CD4-positive, alpha-beta memory T cell (primary cell): Measurements from ENCODE around the gene CAMK2G. TPM values are rescaled to one million over a fixed set of nuclear protein-coding genes. Genes with fewer than 3 reads are reported as not detected.
A peak's percentile ranks its signal among the peaks of the same experiment; 100 is the strongest.

Experiments used
- CTCF ChIA-PET: fragments of 350-600 bp; sonication (Branson Sonifier 250); formaldehyde crosslinking; loops from one replicate; lab custom pipeline; 2021; ENCODE audit warnings: inconsistent platforms; ENCODE audit not compliant: partially characterized antibody; lab: Charles Lee
- POLR2A ChIA-PET: fragments of 350-600 bp; sonication (Branson Sonifier 250); formaldehyde crosslinking; loops from one replicate; lab custom pipeline; 2021; ENCODE audit not compliant: partially characterized antibody; lab: Charles Lee
- DNase-seq, 5 donors: peaks; one replicate each; pipeline versions ENCODE4 v3.0.0 to v3.0.0-alpha.2; 2020 to 2022; ENCODE audit warnings: mixed read lengths in 1 of 5
- H3K27ac ChIP-seq: one replicate; pipeline ENCODE4 v1.7.0; 2013; ENCODE audit warnings: low read depth, low read length
- H3K27me3 ChIP-seq: 2 replicates; pipeline ENCODE4 v1.7.0; 2013; ENCODE audit warnings: mild to moderate bottlenecking, low read length, moderate library complexity; ENCODE audit not compliant: insufficient read depth
- H3K36me3 ChIP-seq: 2 replicates; pipeline ENCODE4 v1.7.0; 2013; ENCODE audit warnings: mild to moderate bottlenecking, low read length, moderate library complexity; ENCODE audit not compliant: insufficient read depth
- H3K4me1 ChIP-seq: 2 replicates; pipeline ENCODE4 v1.7.0; 2013; ENCODE audit warnings: mild to moderate bottlenecking, low read length, moderate library complexity; ENCODE audit not compliant: insufficient read depth
- H3K4me3 ChIP-seq, 2 donors: one replicate each; pipeline ENCODE4 v1.7.0; 2013; ENCODE audit warnings: low read length in 2 of 2, mild to moderate bottlenecking in 1 of 2
- H3K9me3 ChIP-seq, 2 donors: one replicate each; pipeline ENCODE4 v1.7.0; 2013; ENCODE audit warnings: low read length in 2 of 2, control low read depth in 1 of 2; ENCODE audit not compliant: control insufficient read depth in 1 of 2
- H3K27ac Mint-ChIP-seq, 7 donors: one replicate each; pipeline ENCODE4 v1.8.0; 2020 to 2021; ENCODE audit warnings: mixed read lengths in 7 of 7, mild to moderate bottlenecking in 6 of 7, inconsistent platforms in 3 of 7, moderate library complexity in 3 of 7
- H3K27me3 Mint-ChIP-seq, 2 donors: one replicate each; pipeline ENCODE4 v1.8.0; 2020 to 2021; ENCODE audit warnings: mixed read lengths in 2 of 2
- H3K36me3 Mint-ChIP-seq, 2 donors: one replicate each; pipeline ENCODE4 v1.8.0; 2020 to 2021; ENCODE audit warnings: mixed read lengths in 2 of 2, inconsistent platforms in 1 of 2, mild to moderate bottlenecking in 1 of 2
- H3K4me1 Mint-ChIP-seq, 4 donors: one replicate each; pipeline ENCODE4 v1.8.0; 2020 to 2021; ENCODE audit warnings: mixed read lengths in 4 of 4, mild to moderate bottlenecking in 1 of 4
- H3K4me3 Mint-ChIP-seq, 8 donors: one replicate each; pipeline ENCODE4 v1.8.0; 2020 to 2021; ENCODE audit warnings: mixed read lengths in 8 of 8, mild to moderate bottlenecking in 7 of 8, moderate library complexity in 6 of 8, inconsistent platforms in 3 of 8
- H3K9me3 Mint-ChIP-seq, 8 donors: one replicate each; pipeline ENCODE4 v1.8.0; 2020 to 2021; ENCODE audit warnings: mixed read lengths in 8 of 8, mild to moderate bottlenecking in 5 of 8, inconsistent platforms in 3 of 8, moderate library complexity in 1 of 8
- intact Hi-C: fragments of 100-400 bp; cut with micrococcal nuclease; formaldehyde crosslinking; loops from one replicate; pipeline ENCODE4 v1.15.1; 2023
- polyA plus RNA-seq, 2 donors: library from polyadenylated mRNA; unstranded; fragments of 300-500 nt; fragmentation: Illumina TruSeq; gene quantifications; one replicate each; pipeline ENCODE4 v1.2.3, GENCODE V29; 2021
- total RNA-seq, 2 experiments: library from RNA; stranded (reverse); gene quantifications; one replicate each; pipeline ENCODE4 v1.2.3, GENCODE V29; 2021

CAMK2G gene
- total and polyA plus RNA-seq, 4 experiments from 2014 or later, result 3.8 to 70.4 (median 36.0) TPM

DNA sequence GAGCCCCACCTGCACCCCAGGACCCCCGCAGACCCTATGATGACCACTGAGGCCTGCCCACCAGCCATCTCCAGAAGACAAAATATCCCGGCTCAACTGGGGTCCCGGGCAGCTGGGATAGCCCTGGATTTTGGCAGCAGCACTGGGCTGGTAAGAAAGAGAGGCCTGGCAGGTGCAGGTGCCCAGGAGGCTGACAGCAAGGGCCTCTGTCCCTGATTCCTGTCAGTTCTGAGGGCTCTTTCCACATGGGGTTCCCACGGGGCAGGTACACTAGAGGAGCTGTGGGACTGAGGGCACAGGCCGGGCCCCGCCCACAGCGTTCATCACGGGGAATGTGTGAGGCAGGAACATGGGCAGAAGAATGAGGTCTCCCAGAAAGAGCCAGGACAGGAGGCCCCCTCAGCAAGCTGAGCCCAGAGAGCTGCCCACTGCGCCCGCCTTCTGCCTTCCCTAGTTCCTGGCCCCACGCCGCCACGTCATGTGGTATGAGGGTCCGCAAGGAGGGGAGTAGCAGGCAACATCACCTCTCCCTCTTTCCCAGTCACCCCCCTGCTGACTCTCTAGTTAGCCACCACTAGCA lies 50.1 kb downstream of the CAMK2G start:
- ChIA-PET CTCF (no interaction called here), POLR2A (interaction anchor here (2.0 kb wide), 1 partner anchor 12 kb away, joined by 4 read pairs; no protein-coding TSS in a partner anchor)
- intact Hi-C loops, result no loop called here
- no peak overlapping the region for H3K4me3 ChIP-seq
- Mint-ChIP-seq H3K27ac (peak overlapping the region in 1 of 7 donors; percentile 13), H3K4me3 (no peak overlapping the region), H3K4me1 (peaks cover 0 to 2% (median 0%) of the 10 kb centered on the region in 4 donors), H3K9me3 (no peaks in the 10 kb centered on the region), H3K27me3 (no peaks in the 10 kb centered on the region), H3K36me3 (peaks cover 25 to 63% of the 10 kb centered on the region in 2 donors)
- peaks cover 32% of the 10 kb centered on the region for H3K36me3 ChIP-seq
- H3K4me1 ChIP-seq, result no peaks in the 10 kb centered on the region
- no peak overlapping the region for H3K27ac ChIP-seq
- no peak for DNase-seq
- H3K27me3 ChIP-seq, result no peaks in the 10 kb centered on the region
- no peaks in the 10 kb centered on the region for H3K9me3 ChIP-seq

GRCh38 chr10:73823391-73823790 lies 51.0 kb downstream of the CAMK2G start:
- Histone ChIP-seq H3K27ac (no peak overlapping the region), H3K9me3 (no peaks in the 10 kb centered on the region), H3K4me3 (no peak overlapping the region), H3K36me3 (peaks cover 32% of the 10 kb centered on the region), H3K4me1 (no peaks in the 10 kb centered on the region), H3K27me3 (no peaks in the 10 kb centered on the region)
- CTCF ChIA-PET, result interaction anchor here (2.3 kb wide), 1 partner anchor 56 kb away, joined by 8 read pairs; no protein-coding TSS in a partner anchor
- H3K4me1 Mint-ChIP-seq, result peaks cover 0 to 3% (median under 1%) of the 10 kb centered on the region in 4 donors
- H3K27me3 Mint-ChIP-seq, result no peaks in the 10 kb centered on the region
- no peaks in the 10 kb centered on the region for H3K9me3 Mint-ChIP-seq
- DNase-seq, result no peak
- no peak overlapping the region for H3K4me3 Mint-ChIP-seq
- H3K27ac Mint-ChIP-seq, result peak overlapping the region in 3 of 7 donors; percentile 36 to 61 (median 60)
- intact Hi-C loops, result no loop called here
- H3K36me3 Mint-ChIP-seq, result peaks cover 31 to 70% of the 10 kb centered on the region in 2 donors
- POLR2A ChIA-PET, result no interaction called here

DNA sequence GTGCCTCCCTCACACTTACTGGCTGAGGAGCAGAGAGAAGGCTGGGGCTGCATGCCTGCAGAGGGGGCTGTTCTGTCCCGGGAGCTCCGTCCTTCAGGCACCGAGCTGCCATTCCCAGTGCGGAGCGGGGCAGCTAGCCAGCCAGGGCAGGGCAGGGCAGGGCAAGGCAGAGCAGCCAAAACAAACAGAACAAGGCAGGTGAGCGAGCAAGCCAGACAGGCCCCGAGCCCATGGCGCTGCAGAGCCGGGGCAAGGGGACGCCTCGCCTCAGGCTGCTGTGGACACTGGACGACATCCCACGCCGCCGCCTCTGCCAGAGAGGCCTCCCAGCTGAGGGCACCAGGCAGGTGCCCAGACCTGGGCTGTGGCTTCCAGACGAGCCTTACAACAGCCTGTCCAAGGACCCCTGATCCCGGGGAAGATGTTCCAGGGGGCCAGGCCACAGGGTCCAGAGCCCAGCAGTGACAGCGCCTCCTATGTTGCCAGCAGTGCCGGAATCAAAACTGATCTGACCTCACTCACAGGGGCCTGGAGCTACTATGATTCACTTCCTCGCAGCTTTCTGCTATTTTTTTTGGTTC lies 54.8 kb downstream of the CAMK2G start:
- ChIA-PET CTCF (interaction anchor here (0.5 kb wide), 1 partner anchor 139 kb away, joined by 4 read pairs; no protein-coding TSS in a partner anchor), POLR2A (interaction anchor here (1.6 kb wide), 1 partner anchor 47 kb away, joined by 6 read pairs; a partner anchor contains a TSS)
- no peaks in the 10 kb centered on the region for H3K4me1 ChIP-seq
- intact Hi-C loops, result no loop called here
- peaks cover 0 to 3% (median under 1%) of the 10 kb centered on the region in 4 donors for H3K4me1 Mint-ChIP-seq
- H3K36me3 Mint-ChIP-seq, result peaks cover 41 to 74% of the 10 kb centered on the region in 2 donors
- H3K27me3 Mint-ChIP-seq, result no peaks in the 10 kb centered on the region
- H3K4me3 ChIP-seq, result no peak overlapping the region
- no peak overlapping the region for H3K27ac ChIP-seq
- no peak for DNase-seq
- no peaks in the 10 kb centered on the region for H3K9me3 ChIP-seq
- H3K27me3 ChIP-seq, result no peaks in the 10 kb centered on the region
- H3K36me3 ChIP-seq, result peaks cover 47% of the 10 kb centered on the region
- peak overlapping the region in 3 of 7 donors; percentile 17 to 83 (median 65) for H3K27ac Mint-ChIP-seq
- no peaks in the 10 kb centered on the region for H3K9me3 Mint-ChIP-seq
- no peak overlapping the region for H3K4me3 Mint-ChIP-seq

DNA sequence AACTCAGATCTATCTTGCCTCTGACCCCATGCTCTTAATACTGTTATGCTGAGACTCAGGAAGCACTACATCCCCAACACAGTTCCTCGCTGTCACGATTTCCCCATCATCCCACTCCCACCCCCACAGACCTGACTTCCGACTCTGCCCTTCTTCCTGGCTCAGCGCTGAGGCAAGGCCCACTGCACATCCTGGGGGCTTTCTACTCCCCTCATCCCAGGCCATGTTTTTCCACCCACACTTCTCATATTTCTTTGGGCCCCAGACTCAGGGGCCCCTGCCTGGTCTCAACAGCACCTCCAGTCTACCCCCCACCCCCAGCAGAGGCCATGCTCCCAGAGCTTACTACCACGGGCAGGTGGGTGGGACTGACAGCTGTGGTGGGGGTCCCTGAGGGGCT lies 55.3 kb downstream of the CAMK2G start:
- no peak for DNase-seq
- Mint-ChIP-seq H3K4me1 (peaks cover 0 to 3% (median under 1%) of the 10 kb centered on the region in 4 donors), H3K27me3 (no peaks in the 10 kb centered on the region), H3K4me3 (no peak overlapping the region), H3K36me3 (peaks cover 44 to 70% of the 10 kb centered on the region in 2 donors), H3K9me3 (no peaks in the 10 kb centered on the region), H3K27ac (peak overlapping the region in 3 of 7 donors; percentile 13 to 29 (median 25))
- no peaks in the 10 kb centered on the region for H3K4me1 ChIP-seq
- POLR2A ChIA-PET, result interaction anchor here (1.6 kb wide), 1 partner anchor 47 kb away, joined by 6 read pairs; a partner anchor contains a TSS
- intact Hi-C loops, result no loop called here
- H3K27me3 ChIP-seq, result no peaks in the 10 kb centered on the region
- peaks cover 47% of the 10 kb centered on the region for H3K36me3 ChIP-seq
- H3K9me3 ChIP-seq, result no peaks in the 10 kb centered on the region
- no peak overlapping the region for H3K27ac ChIP-seq
- H3K4me3 ChIP-seq, result no peak overlapping the region
- CTCF ChIA-PET, result interaction anchor here (0.5 to 1.0 kb wide), 2 partner anchors 60 to 139 kb away, joined by 3 to 4 read pairs; no protein-coding TSS in a partner anchor

GRCh38 chr10:73818402-73818801 lies 56.0 kb downstream of the CAMK2G start:
- POLR2A ChIA-PET, result interaction anchor here (1.6 kb wide), 1 partner anchor 46 kb away, joined by 6 read pairs; a partner anchor contains a TSS
- intact Hi-C loops, result no loop called here
- Mint-ChIP-seq H3K27me3 (no peaks in the 10 kb centered on the region), H3K27ac (peak overlapping the region in 2 of 7 donors; percentile 42 to 70), H3K4me1 (peaks cover 0 to 4% (median 2%) of the 10 kb centered on the region in 4 donors), H3K9me3 (no peaks in the 10 kb centered on the region), H3K36me3 (peaks cover 49 to 69% of the 10 kb centered on the region in 2 donors), H3K4me3 (no peak overlapping the region)
- Histone ChIP-seq H3K4me1 (no peaks in the 10 kb centered on the region), H3K9me3 (no peaks in the 10 kb centered on the region), H3K27ac (no peak overlapping the region), H3K36me3 (peaks cover 47% of the 10 kb centered on the region), H3K4me3 (no peak overlapping the region), H3K27me3 (no peaks in the 10 kb centered on the region)
- CTCF ChIA-PET, result interaction anchor here (1.0 kb wide), 1 partner anchor 61 kb away, joined by 3 read pairs; no protein-coding TSS in a partner anchor
- DNase-seq, result no peak

GRCh38 chr10:73817826-73818225 lies 56.5 kb downstream of the CAMK2G start:
- DNase-seq, result no peak
- H3K36me3 Mint-ChIP-seq, result peaks cover 55 to 71% of the 10 kb centered on the region in 2 donors
- peaks cover 0 to 4% (median 2%) of the 10 kb centered on the region in 4 donors for H3K4me1 Mint-ChIP-seq
- H3K27ac ChIP-seq, result no peak overlapping the region
- no peaks in the 10 kb centered on the region for H3K9me3 ChIP-seq
- intact Hi-C loops, result no loop called here
- H3K9me3 Mint-ChIP-seq, result peaks cover 0 to 2% (median 0%) of the 10 kb centered on the region in 8 donors
- peaks cover 47% of the 10 kb centered on the region for H3K36me3 ChIP-seq
- H3K4me3 Mint-ChIP-seq, result no peak overlapping the region
- no peaks in the 10 kb centered on the region for H3K4me1 ChIP-seq
- no peaks in the 10 kb centered on the region for H3K27me3 Mint-ChIP-seq
- POLR2A ChIA-PET, result no interaction called here
- H3K27me3 ChIP-seq, result no peaks in the 10 kb centered on the region
- CTCF ChIA-PET, result interaction anchor here (1.0 kb wide), 1 partner anchor 62 kb away, joined by 3 read pairs; no protein-coding TSS in a partner anchor
- peak overlapping the region in 4 of 7 donors; percentile 53 to 81 (median 74) for H3K27ac Mint-ChIP-seq
- H3K4me3 ChIP-seq, result no peak overlapping the region
